Ascending aorta (tissue), 2 donors: ENCODE data around the gene COL20A1. TPM values are rescaled to one million over a fixed set of nuclear protein-coding genes. Genes with fewer than 3 reads are reported as not detected.

Experiments
- DNase-seq, 2 donors: peaks; one replicate each; pipeline ENCODE4 v3.0.0-alpha.2; 2019; ENCODE audit warnings: low spot score in 2 of 2
- H3K27ac ChIP-seq, 2 donors: fragments of 200-600 bp; sonication (generic); one replicate each; pipeline ENCODE4 v1.5.1; 2016 to 2017; ENCODE audit warnings: mild to moderate bottlenecking in 1 of 2
- H3K27me3 ChIP-seq: fragments of 200-600 bp; sonication (generic); one replicate; pipeline ENCODE4 v1.5.1; 2017
- H3K36me3 ChIP-seq, 2 donors: fragments of 200-600 bp; sonication (generic); one replicate each; pipeline ENCODE4 v1.5.1; 2016
- H3K4me1 ChIP-seq, 2 donors: fragments of 200-600 bp; sonication (generic); one replicate each; pipeline ENCODE4 v1.5.1; 2016 to 2017; ENCODE audit warnings: mild to moderate bottlenecking in 1 of 2
- H3K4me3 ChIP-seq, 2 donors: fragments of 200-600 bp; sonication (generic); one replicate each; pipeline ENCODE4 v1.5.1; 2016 to 2017; ENCODE audit warnings: mild to moderate bottlenecking in 1 of 2
- H3K9me3 ChIP-seq, 2 donors: fragments of 200-600 bp; sonication (generic); one replicate each; pipeline ENCODE4 v1.5.1; 2016
- intact Hi-C: fragments of 100-400 bp; cut with DNase I; formaldehyde crosslinking; loops from one replicate; pipeline ENCODE4 v1.15.1; 2023
- total RNA-seq: library from RNA; depleted of rRNA; stranded (reverse); fragments of >200 nt; gene quantifications from one replicate; pipeline ENCODE4 v1.1.0, GENCODE V29; 2016
- TF ChIP-seq, protein P1 (sequence below), 3 experiments: fragments of 200-600 bp in 2 of 3; fragments of 450-650 bp in 1 of 3; sonication (generic) in 2 of 3; IDR thresholded peaks; one replicate each; pipeline ENCODE4 v1.5.1; 2016 to 2019; ENCODE audit warnings: antibody characterized with exemption in 3 of 3, mild to moderate bottlenecking in 1 of 3, moderate library complexity in 1 of 3

The COL20A1 gene
- total RNA-seq, 1 donor from 2014 or later: not detected

DNA sequence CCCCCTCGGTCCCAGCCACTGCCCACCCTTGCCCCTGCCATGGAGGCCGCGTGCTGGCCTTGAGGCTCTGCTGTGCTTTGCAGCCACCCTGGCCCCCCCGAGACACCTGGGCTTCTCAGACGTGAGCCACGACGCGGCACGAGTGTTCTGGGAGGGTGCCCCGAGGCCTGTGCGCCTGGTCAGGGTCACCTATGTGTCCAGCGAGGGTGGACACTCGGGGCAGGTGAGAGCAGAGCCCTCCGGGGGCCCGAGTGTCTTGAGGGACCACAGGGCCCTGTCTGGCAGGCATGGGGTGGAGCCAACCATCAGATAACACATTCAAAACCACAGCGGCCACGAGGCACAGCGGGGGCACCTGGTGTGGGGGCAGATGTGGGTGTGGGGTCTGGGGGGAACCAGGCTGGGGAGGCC is 18.9 kb downstream of the COL20A1 start:
- intact Hi-C loops: no loop called here
- peaks cover 4% of the 10 kb centered on the region for H3K27me3 ChIP-seq

GRCh38 chr20:63312273-63312672 is 19.3 kb downstream of the COL20A1 start:
- Histone ChIP-seq H3K4me1 (no peaks in the 10 kb centered on the region), H3K4me3 (no peak overlapping the region), H3K9me3 (no peaks in the 10 kb centered on the region), H3K27ac (no peak overlapping the region), H3K27me3 (peaks cover 4% of the 10 kb centered on the region), H3K36me3 (no peaks in the 10 kb centered on the region)
- intact Hi-C loops: no loop called here
- TF ChIP-seq, protein P1, sequence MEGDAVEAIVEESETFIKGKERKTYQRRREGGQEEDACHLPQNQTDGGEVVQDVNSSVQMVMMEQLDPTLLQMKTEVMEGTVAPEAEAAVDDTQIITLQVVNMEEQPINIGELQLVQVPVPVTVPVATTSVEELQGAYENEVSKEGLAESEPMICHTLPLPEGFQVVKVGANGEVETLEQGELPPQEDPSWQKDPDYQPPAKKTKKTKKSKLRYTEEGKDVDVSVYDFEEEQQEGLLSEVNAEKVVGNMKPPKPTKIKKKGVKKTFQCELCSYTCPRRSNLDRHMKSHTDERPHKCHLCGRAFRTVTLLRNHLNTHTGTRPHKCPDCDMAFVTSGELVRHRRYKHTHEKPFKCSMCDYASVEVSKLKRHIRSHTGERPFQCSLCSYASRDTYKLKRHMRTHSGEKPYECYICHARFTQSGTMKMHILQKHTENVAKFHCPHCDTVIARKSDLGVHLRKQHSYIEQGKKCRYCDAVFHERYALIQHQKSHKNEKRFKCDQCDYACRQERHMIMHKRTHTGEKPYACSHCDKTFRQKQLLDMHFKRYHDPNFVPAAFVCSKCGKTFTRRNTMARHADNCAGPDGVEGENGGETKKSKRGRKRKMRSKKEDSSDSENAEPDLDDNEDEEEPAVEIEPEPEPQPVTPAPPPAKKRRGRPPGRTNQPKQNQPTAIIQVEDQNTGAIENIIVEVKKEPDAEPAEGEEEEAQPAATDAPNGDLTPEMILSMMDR (IDR thresholded peaks at IDR 0.05): no peak
- DNase-seq: no peak

More for the DNA sequence above, 18.9 kb downstream of the COL20A1 start:
- H3K4me3 ChIP-seq: no peak overlapping the region
- no peaks in the 10 kb centered on the region for H3K9me3 ChIP-seq
- DNase-seq: no peak
- H3K36me3 ChIP-seq: no peaks in the 10 kb centered on the region
- TF ChIP-seq, protein P1 (IDR thresholded peaks at IDR 0.05): no peak
- H3K4me1 ChIP-seq: no peaks in the 10 kb centered on the region
- no peak overlapping the region for H3K27ac ChIP-seq

DNA sequence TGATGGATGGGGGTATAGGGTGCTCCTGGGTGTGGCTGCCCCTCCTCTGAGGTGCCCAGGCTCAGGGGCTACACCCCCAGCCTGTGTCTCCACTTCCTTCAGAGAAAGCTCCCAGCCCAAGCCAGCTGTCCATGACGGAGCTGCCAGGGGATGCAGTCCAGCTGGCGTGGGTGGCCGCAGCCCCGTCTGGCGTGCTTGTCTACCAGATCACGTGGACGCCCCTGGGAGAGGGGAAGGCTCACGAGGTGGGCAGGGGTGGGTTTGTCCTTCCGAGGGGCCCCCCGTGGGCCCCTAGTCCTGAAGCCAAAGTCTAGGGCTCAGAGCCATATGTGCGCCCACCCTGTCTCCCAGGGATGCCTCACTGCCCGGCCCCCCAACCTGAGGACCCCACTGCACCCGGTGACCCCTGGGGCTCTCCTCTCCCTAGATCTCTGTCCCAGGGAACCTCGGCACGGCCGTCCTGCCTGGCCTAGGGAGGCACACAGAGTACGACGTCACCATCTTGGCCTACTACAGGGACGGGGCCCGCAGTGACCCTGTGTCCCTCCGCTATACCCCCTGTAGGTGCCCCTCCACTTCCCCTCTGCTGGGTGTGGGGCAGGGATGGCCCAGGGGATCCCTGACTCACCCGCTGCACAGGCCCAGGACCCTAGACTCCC is 19.8 kb downstream of the COL20A1 start:
- TF ChIP-seq, protein P1 (IDR thresholded peaks at IDR 0.05): no peak
- no peak for DNase-seq
- Histone ChIP-seq H3K4me3 (no peak overlapping the region), H3K27ac (no peak overlapping the region), H3K27me3 (peaks cover 4% of the 10 kb centered on the region), H3K4me1 (no peaks in the 10 kb centered on the region), H3K9me3 (no peaks in the 10 kb centered on the region), H3K36me3 (no peaks in the 10 kb centered on the region)
- intact Hi-C loops: no loop called here

DNA sequence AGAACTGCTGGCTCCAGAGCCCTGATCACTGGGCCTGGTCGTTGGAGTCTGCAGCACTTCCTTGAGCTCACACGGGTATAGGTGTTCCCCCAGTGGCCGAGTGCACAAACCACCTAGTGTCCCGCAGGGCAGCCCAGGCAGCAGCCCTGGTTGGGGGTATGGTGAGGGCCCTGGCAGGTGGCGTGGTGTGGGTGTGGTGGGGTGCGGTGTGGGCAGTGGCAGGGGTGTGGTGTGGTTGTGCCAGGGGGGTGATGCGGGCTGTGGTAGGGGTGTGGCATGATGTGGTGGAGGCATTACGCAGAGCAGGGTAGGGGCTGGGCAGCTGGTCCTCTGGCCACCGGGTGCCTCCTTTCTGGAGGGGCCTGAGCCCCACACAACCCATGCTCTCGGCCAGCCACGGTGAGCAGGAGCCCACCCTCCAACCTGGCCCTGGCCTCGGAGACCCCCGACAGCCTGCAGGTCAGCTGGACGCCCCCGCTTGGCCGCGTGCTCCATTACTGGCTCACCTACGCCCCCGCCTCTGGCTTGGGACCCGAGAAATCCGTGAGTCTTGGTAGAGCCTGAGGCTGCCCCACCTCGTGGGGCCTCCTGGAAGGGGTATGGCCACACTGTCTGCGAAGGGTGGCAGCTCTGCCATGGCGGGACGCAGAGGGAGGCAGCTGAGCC is 20.5 kb downstream of the COL20A1 start:
- H3K36me3 ChIP-seq: no peaks in the 10 kb centered on the region
- no peak overlapping the region for H3K4me3 ChIP-seq
- peaks cover 4% of the 10 kb centered on the region for H3K27me3 ChIP-seq
- no peak for DNase-seq
- TF ChIP-seq, protein P1 (IDR thresholded peaks at IDR 0.05): no peak
- intact Hi-C loops: no loop called here
- no peaks in the 10 kb centered on the region for H3K9me3 ChIP-seq
- H3K27ac ChIP-seq: no peak overlapping the region
- H3K4me1 ChIP-seq: no peaks in the 10 kb centered on the region

GRCh38 chr20:63314015-63314471 is 21.1 kb downstream of the COL20A1 start:
- no peaks in the 10 kb centered on the region for H3K4me1 ChIP-seq
- H3K4me3 ChIP-seq: no peak overlapping the region
- DNase-seq: no peak
- intact Hi-C loops: no loop called here
- TF ChIP-seq, protein P1 (IDR thresholded peaks at IDR 0.05): no peak
- H3K9me3 ChIP-seq: no peaks in the 10 kb centered on the region
- H3K27ac ChIP-seq: no peak overlapping the region
- H3K27me3 ChIP-seq: peaks cover 2% of the 10 kb centered on the region
- no peaks in the 10 kb centered on the region for H3K36me3 ChIP-seq
